Activated T-cell treated with anti-CD3 and anti-CD28 coated beads for 48 hours (primary cell): ENCODE measurements around the gene TMEM192.
"Not testable (repeated sequence)": the region's sequence is repeated elsewhere in the genome, so short reads cannot be mapped to it uniquely, and the experiment has no call there.

Source experiments
- DNase-seq: peaks from one replicate; pipeline ENCODE4 v3.0.0-alpha.2; 2020; ENCODE audit warnings: low read depth

TMEM192 gene

GRCh38 chr4:165112368-165113121 lies at the start of gene TMEM192:
TSS of gene TMEM192 (minus strand) at chr4:165112860. CDS start at chr4:165112773, 87 bp downstream.
- peak; percentile 88 for DNase-seq

- DNase-seq, result no peak
Observed at GRCh38 chr4:165158762-165159161, 46.1 kb upstream of the TMEM192 start.

- DNase-seq, result no peak
Observed at GRCh38 chr4:165156906-165157305, 44.2 kb upstream of the TMEM192 start.

GRCh38 chr4:165154482-165154881 lies 41.8 kb upstream of the TMEM192 start:
- DNase-seq, result no peak

- no peak for DNase-seq
Observed at GRCh38 chr4:165152527-165152926, 39.9 kb upstream of the TMEM192 start.

GRCh38 chr4:165151734-165152133 lies 39.1 kb upstream of the TMEM192 start:
- DNase-seq, result no peak

- no peak for DNase-seq
Observed at GRCh38 chr4:165150545-165150944, 37.9 kb upstream of the TMEM192 start.

GRCh38 chr4:165138843-165139242 lies 26.2 kb upstream of the TMEM192 start:
- no peak for DNase-seq

GRCh38 chr4:165137205-165137604 lies 24.5 kb upstream of the TMEM192 start:
- DNase-seq, result no peak

GRCh38 chr4:165136529-165136928 lies 23.9 kb upstream of the TMEM192 start:
- no peak for DNase-seq

GRCh38 chr4:165133150-165133549 lies 20.5 kb upstream of the TMEM192 start:
- DNase-seq, result no peak

GRCh38 chr4:165131247-165131832 lies 18.7 kb upstream of the TMEM192 start:
- DNase-seq, result peak; percentile 63

GRCh38 chr4:165129924-165130323 lies 17.3 kb upstream of the TMEM192 start:
- DNase-seq, result no peak

- not testable (repeated sequence) for DNase-seq
Observed at GRCh38 chr4:165125869-165126499, 13.3 kb upstream of the TMEM192 start.

- no peak for DNase-seq
Observed at GRCh38 chr4:165124488-165124887, 11.8 kb upstream of the TMEM192 start.

- no peak for DNase-seq
Observed at GRCh38 chr4:165118256-165118909, 5.7 kb upstream of the TMEM192 start.

GRCh38 chr4:165115301-165115700 lies 2.6 kb upstream of the TMEM192 start:
- no peak for DNase-seq

GRCh38 chr4:165111906-165112367 lies 723 bp downstream of the TMEM192 start:
- no peak for DNase-seq

GRCh38 chr4:165106518-165106917 lies 6.1 kb downstream of the TMEM192 start:
- DNase-seq, result no peak

- no peak for DNase-seq
Observed at GRCh38 chr4:165101641-165102040, 11.0 kb downstream of the TMEM192 start.

- no peak for DNase-seq
Observed at GRCh38 chr4:165096776-165097175, 15.9 kb downstream of the TMEM192 start.

- DNase-seq, result no peak
Observed at GRCh38 chr4:165095291-165095690, 17.4 kb downstream of the TMEM192 start.

- DNase-seq, result no peak
Observed at GRCh38 chr4:165094873-165095272, 17.8 kb downstream of the TMEM192 start.
